ENCODE measurements around the gene POU6F1. TPM values are rescaled to one million over a fixed set of nuclear protein-coding genes. Genes with fewer than 3 reads are reported as not detected.

Gene POU6F1
- total RNA-seq, 1 experiment from 2014 or later = 13.3 TPM

GRCh38 chr12:51208016-51208660, 9.7 kb downstream of the POU6F1 start:
- Mint-ChIP-seq H3K9me3 (no peaks in the 10 kb centered on the region), H3K27ac (peak overlapping the region in 2 of 3 experiments; percentile 52 to 68; a peak in 3 of 7 replicates), H3K27me3 (ENCODE audit: low read depth) (no peaks in the 10 kb centered on the region), H3K36me3 (ENCODE audit: insufficient read depth in 1 of 3, low read depth in 3 of 3) (peaks cover 0 to 17% (median 4%) of the 10 kb centered on the region in 3 experiments; a peak in 5 of 7 replicates), H3K4me3 (no peak overlapping the region), H3K4me1 (no peaks in the 10 kb centered on the region)
- Histone ChIP-seq H4K5ac (ENCODE audit: insufficient read length, low read depth, low read length) (no peak overlapping the region), H3T11ph (ENCODE audit: low read length) (no peak overlapping the region), H3K79me2 (ENCODE audit: insufficient read depth, low read length) (no peaks in the 10 kb centered on the region), H3K14ac (ENCODE audit: insufficient read depth, low read length) (no peak overlapping the region), H2AK5ac (ENCODE audit: insufficient read length, low read length) (no peak overlapping the region), H2BK5ac (ENCODE audit: insufficient read length, low read length) (no peak overlapping the region), H2BK12ac (ENCODE audit: insufficient read length, low read depth, low read length) (no peak overlapping the region), H2BK20ac (ENCODE audit: low read depth, low read length, poor library complexity, severe bottlenecking) (no peak overlapping the region), H3K9me3 (ENCODE audit: control insufficient read depth, low read depth, low read length) (no peaks in the 10 kb centered on the region), H3K23ac (ENCODE audit: insufficient read length, low read depth, low read length) (no peak overlapping the region), H3K27me3 (ENCODE audit: insufficient read depth, low read length) (no peaks in the 10 kb centered on the region), H3K4me2 (ENCODE audit: insufficient read depth, insufficient read length, low read length) (no peak overlapping the region), H3K9ac (ENCODE audit: extremely low read depth, insufficient read length, low read length) (no peak overlapping the region), H3K79me1 (ENCODE audit: insufficient read depth, low read depth, low read length, poor library complexity, severe bottlenecking) (no peaks in the 10 kb centered on the region), H2AFZ (ENCODE audit: low read length) (no peak overlapping the region), H3K56ac (ENCODE audit: insufficient read length, low read depth, low read length) (no peak overlapping the region), H3K27ac (ENCODE audit: insufficient read length, low read depth, low read length) (no peak overlapping the region), H4K20me1 (ENCODE audit: control insufficient read depth, insufficient read depth, insufficient read length) (no peaks in the 10 kb centered on the region), H3K4ac (ENCODE audit: low read depth, low read length) (no peak overlapping the region), H4K8ac (replicated peaks; ENCODE audit: insufficient read length, low read depth, low read length) (no peak overlapping the region), H3K4me1 (ENCODE audit: insufficient read depth, low read length) (no peaks in the 10 kb centered on the region), H3K18ac (ENCODE audit: insufficient read length, low read depth, low read length) (no peak overlapping the region), H4K91ac (ENCODE audit: insufficient read length, low read depth, low read length) (no peak overlapping the region), H3K23me2 (ENCODE audit: insufficient read length, low read depth, low read length, poor library complexity, severe bottlenecking) (no peaks in the 10 kb centered on the region), H2BK15ac (ENCODE audit: low read depth, low read length) (no peak overlapping the region), H2BK120ac (ENCODE audit: low read depth, low read length, poor library complexity, severe bottlenecking) (no peak overlapping the region)
- TF ChIP-seq CTCF (conservative IDR thresholded peaks at IDR 0.05) = no peak
- WGBS (ENCODE audit: extremely low coverage, insufficient read length, low lambda C conversion rate) = no CpG with 5 or more reads among the region's 7 CpGs
- no peak for DNase-seq

Measured in H9 (cell line).